ENCODE measurements around the gene MMP11. TPM values are rescaled to one million over a fixed set of nuclear protein-coding genes. Genes with fewer than 3 reads are reported as not detected.

MMP11 gene
- total RNA-seq, 2 experiments from 2014 or later: 0.42 to 0.74 TPM

Other genes with a start within 250 kb of the MMP11 start
- gene IGLL1, start 192.6 kb upstream of the MMP11 start, total RNA-seq: not detected
- gene DRICH1, start 140.5 kb upstream of the MMP11 start, total RNA-seq: under 1 TPM in 1 of 2 experiments, not detected in 1; 0.19 TPM
- 1 to 10 TPM; 6.6 to 7.1 TPM for gene RGL4, start 81.8 kb upstream of the MMP11 start, total RNA-seq
- 1 to 10 TPM; 3.4 to 3.5 TPM for gene ZNF70, start 21.7 kb upstream of the MMP11 start, total RNA-seq
- gene VPREB3, start 18.4 kb upstream of the MMP11 start, total RNA-seq: not detected
- gene C22orf15, start 9.9 kb upstream of the MMP11 start, total RNA-seq: under 1 TPM; 0.78 to 0.84 TPM
- 100 to 1,000 TPM; 191 to 203 TPM for gene CHCHD10, start 4.9 kb upstream of the MMP11 start, total RNA-seq
- 100 to 1,000 TPM; 102 to 104 TPM for gene SMARCB1, start 14.1 kb downstream of the MMP11 start, total RNA-seq
- gene DERL3, start 66.2 kb downstream of the MMP11 start, total RNA-seq: 1 to 10 TPM; 6.7 to 8.1 TPM
- 1 to 10 TPM; 8.0 to 8.1 TPM for gene SLC2A11, start 85.0 kb downstream of the MMP11 start, total RNA-seq
- 1,000 to 10,000 TPM; 1,115 to 1,141 TPM for gene MIF, start 121.5 kb downstream of the MMP11 start, total RNA-seq
- not detected for gene GSTT2B, start 188.3 kb downstream of the MMP11 start, total RNA-seq
- not detected for gene DDTL, start 194.0 kb downstream of the MMP11 start, total RNA-seq
- gene DDT, start 201.6 kb downstream of the MMP11 start, total RNA-seq: 100 to 1,000 TPM; 108 to 110 TPM
- gene GSTT2, start 207.3 kb downstream of the MMP11 start, total RNA-seq: not detected
- gene GSTT4, start 232.6 kb downstream of the MMP11 start, total RNA-seq: not detected
- gene CABIN1, start 238.5 kb downstream of the MMP11 start, total RNA-seq: 10 to 100 TPM; 71.0 to 73.1 TPM